NCI-H187 treated with DMSO at 0.1 percent for 48 hours (cell line): ENCODE results near the gene PAXIP1.
"Not testable (repeated sequence)": the region's sequence is repeated elsewhere in the genome, so short reads cannot be mapped to it uniquely, and the experiment has no call there.

Source experiments
- DNase-seq: peaks from one replicate; lab custom pipeline; 2025; lab: John Stamatoyannopoulos, UW

Gene PAXIP1, protein sequence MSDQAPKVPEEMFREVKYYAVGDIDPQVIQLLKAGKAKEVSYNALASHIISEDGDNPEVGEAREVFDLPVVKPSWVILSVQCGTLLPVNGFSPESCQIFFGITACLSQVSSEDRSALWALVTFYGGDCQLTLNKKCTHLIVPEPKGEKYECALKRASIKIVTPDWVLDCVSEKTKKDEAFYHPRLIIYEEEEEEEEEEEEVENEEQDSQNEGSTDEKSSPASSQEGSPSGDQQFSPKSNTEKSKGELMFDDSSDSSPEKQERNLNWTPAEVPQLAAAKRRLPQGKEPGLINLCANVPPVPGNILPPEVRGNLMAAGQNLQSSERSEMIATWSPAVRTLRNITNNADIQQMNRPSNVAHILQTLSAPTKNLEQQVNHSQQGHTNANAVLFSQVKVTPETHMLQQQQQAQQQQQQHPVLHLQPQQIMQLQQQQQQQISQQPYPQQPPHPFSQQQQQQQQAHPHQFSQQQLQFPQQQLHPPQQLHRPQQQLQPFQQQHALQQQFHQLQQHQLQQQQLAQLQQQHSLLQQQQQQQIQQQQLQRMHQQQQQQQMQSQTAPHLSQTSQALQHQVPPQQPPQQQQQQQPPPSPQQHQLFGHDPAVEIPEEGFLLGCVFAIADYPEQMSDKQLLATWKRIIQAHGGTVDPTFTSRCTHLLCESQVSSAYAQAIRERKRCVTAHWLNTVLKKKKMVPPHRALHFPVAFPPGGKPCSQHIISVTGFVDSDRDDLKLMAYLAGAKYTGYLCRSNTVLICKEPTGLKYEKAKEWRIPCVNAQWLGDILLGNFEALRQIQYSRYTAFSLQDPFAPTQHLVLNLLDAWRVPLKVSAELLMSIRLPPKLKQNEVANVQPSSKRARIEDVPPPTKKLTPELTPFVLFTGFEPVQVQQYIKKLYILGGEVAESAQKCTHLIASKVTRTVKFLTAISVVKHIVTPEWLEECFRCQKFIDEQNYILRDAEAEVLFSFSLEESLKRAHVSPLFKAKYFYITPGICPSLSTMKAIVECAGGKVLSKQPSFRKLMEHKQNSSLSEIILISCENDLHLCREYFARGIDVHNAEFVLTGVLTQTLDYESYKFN

DNA sequence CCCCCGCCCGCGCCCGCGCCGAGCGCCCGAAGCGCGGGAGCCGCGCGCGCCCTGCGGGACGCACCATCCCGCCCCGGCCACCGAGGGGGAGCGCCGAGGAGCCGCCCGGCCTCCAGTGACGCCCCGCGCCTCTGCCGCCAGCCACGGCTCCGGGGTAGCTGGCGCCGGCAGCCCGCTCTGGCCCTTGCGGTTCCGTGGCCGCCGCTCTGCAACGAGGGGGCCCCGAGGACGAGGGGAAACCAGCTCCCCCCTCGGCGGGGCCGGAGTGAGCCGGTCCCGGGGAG is at the start of gene PAXIP1:
PAXIP1 (minus strand) TSS at position 33 of the 284 bp plus-strand sequence. CDS start 195 bp downstream, outside the sequence.
- no peak for DNase-seq

DNA sequence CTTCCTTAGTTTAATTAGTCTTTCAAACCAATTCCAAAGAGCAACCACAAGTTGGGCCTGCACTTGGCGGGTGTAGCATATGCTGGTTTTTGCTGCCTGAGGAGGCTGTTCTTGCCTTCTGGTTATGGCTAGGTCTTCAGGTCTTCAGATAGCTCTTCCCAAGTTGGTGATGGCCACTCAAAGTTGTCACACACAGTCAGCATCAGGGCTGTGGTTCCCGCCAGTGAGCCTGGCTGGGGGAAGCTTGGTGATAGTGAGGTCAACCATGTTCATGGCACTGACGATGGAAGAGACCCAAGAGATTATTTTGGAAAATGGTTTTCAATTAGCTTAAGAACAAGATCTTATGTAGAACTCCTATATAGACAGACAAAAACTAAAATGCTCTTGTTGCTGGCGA is 48.4 kb upstream of the PAXIP1 start:
- DNase-seq, result no peak

DNA sequence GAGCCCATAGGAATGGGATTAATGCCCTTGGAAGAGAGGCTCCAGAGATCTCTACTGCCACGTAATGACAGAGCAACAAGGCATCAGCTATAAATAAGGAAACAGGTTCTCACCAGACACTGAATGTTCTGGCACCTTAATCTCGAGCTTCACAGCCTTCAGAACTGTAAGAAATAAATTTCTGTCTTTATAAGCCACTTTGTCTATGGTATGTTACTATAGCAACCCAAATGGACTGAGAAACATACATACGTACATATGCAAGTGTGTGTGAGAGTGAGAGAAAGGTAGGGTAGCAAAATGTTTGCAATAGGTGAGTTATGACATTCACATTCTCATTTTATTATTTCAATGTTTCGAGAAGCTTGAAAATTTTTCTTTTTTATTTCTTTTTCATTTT is 45.1 kb upstream of the PAXIP1 start:
- no peak for DNase-seq

DNA sequence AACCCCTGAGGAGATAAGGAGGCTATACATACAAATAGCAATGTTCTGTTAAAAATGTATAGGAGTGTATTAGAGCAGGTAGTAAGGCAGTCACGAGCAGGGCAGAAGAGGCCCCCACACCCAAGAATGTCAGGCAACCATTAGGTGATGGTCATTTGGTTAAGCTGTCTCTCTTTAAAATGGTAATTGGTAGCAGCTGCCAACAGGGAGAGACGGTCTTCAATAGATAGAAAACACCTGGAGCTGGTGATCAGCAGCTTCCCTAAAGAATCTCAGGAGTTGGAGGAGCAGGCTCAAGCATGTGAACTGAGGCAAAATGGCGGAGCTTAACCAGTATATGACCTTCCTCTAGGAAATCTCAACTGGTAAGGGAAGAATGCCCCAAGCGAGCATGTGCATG is 40.8 kb upstream of the PAXIP1 start:
- DNase-seq, result no peak

DNA sequence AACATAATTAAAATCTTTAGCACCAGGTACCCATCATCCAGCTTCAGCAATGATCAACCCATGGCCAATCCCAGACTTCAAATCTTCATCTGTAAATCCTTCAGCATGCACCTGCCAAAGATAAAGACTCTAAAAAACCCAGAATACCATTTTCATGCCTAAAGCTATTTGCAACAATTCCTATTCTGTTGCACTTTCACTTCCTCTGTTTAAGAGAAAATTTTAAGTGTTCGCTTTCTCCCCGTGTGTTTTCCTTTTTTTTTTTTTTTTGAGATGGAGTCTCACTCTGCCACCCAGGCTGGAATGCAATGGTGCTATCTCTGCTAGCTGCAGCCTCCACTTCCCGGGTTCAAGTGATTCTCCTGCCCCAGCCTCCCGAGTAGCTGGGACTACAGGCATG is 35.4 kb upstream of the PAXIP1 start:
- DNase-seq, result no peak

DNA sequence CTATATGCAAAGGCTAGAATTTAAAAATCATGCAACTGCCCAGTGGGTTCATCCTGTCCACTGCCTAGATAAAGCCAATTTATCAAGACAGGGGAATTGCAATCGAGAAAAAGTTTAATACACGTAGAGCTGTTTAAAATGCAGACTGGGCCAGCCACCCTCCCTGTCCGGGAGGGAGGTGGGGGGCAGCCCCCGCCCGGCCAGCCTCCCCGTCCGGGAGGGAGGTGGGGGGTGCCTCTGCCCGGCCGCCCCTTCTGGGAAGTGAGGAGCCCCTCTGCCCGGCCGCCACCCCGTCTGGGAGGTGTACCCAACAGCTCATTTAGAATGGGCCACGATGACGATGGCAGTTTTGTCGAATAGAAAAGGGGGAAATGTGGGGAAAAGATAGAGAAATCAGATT is 31.6 kb upstream of the PAXIP1 start:
- DNase-seq, result not testable (repeated sequence)

DNA sequence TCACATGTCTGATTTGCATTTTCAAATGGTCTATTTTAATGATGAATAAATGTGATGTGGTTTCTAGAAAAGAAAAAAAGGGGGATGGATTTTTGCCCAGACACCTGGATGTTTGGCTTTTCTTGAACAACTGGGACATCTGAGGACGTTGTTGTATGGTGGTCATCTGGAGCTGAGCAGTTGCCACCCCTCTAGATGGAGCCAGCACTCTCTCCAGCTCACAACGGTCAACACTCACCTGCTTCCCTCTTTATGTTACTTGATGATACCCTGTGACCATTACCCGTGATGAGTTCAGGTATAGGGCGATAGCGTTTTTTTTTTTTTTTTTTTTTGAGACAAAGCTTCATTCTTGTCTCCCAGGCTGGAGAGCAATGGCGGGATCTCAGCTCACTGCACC is 30.1 kb upstream of the PAXIP1 start:
- peak; percentile 30 for DNase-seq

DNA sequence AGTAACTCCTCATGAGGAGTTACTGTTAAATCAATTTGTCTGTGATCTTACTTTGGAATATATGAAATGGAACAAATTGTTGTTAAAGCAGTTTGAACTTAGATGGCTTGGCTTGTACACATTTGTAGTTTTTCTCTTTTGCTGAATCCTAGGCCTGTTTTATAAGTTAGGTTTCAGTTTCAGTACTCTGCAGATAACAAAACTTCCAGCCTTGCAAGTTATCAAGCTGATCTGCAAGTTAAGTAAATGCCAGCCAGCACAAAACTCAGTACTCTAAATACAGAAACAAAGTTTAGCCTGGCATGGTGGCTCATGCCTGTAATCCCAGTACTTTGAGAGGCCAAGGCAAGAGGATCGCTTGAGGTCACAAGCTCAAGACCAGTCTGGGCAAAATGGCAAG is 25.0 kb upstream of the PAXIP1 start:
- no peak for DNase-seq

DNA sequence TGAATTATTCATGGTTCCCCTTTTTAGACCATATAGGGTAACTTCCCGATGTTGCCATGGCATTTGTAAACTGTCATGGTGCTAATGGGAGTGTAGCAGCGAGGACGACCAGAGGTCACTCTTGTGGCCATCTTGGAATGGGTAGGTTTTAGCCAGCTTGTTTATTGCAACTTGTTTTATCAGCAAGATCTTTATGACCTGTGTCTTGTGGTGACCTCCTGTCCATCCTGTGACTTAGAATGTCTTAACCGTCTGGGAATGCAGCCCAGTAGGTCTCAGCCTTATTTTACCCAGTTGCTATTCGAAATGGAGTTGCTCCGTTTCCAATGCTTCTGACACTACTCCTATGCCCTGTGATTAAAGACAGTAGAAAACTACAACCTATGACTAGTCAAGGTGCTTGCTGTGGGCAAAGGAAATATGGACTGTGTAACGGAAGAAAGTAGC is 18.8 kb upstream of the PAXIP1 start:
- no peak for DNase-seq

DNA sequence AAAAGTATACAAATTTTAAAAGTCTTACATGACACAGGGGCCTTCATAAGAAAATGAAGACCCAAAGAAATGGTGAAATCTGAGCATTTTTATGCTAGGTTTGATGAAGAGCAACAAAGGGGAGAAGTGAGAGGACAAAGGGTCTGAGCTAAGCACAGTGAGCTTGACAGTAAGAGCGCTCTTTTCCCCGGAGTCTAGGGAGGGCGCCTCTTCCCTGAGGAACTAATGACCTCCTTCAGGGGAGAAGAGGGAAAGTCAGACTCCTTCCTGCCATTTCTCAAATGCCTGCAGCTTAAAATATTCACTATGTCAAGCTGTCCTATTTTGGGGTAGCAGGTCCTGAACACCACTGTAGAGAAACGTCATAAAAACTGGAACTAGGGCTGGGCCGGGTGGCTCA is 18.1 kb upstream of the PAXIP1 start:
- DNase-seq, result no peak

DNA sequence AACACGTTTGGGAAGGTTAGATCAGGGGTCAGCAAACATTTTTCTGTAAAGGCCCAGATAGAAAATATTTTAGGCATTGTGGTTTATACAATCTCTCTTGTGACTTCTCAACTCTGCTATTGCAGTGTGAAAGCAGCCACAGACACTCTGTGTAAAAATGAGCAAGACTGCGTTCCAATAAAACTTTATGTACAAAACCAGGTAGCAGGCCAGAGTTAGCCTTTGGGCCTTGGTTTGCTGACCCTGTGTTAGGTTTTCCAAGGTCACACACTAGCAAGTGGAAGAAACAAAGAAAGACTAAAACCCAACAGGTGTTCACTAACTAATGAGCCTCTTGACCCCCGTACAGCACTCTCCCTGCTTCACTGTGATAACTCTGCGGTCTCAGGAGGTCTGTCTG is 14.9 kb upstream of the PAXIP1 start:
- DNase-seq, result no peak

DNA sequence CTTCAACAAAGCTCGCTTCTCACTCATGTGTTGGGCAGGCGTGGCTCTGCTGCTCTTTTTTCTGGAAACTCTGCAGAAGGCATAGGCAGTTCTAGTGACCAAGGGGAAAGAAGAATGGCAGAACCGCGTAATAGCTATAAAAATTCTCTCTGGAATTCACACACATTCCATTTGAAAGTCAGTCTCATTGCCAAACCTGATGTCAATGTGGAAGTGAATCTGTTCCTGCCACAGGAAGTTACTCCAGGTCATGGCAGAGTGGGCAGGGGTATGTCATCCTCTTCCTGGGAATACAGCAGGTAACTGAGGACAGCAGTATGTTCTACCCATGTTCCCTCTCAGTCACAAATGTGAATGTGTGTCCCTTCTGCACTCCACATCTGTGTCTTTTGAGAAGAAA is 8.2 kb upstream of the PAXIP1 start:
- no peak for DNase-seq

DNA sequence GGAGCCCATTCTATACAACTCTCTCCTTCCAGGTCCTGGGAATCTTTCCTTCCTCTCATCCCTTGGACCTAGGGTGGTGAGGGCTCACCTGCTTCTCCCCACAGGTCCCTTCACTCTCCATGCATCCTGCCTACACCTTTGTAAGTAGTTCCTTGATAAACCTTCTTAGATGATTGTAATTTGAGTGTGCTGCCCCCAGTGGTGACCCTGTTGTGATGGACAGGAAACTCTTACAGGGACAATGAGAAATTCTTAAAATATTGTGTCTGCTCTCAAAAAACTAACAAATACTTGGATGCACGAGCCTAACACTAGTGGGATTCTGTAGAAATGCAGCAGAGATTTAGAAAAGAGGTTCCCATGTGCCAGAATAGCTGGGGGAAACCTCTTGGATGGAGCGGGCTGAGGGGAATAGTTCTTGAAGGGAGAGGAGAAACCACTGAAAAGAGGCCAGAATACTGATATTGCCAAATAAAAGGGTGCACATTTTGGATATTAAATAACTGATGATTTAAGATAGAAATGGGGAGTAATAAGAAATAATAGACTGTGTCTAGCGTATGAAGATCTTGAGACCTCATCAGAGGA is 6.7 kb upstream of the PAXIP1 start:
- DNase-seq, result no peak

DNA sequence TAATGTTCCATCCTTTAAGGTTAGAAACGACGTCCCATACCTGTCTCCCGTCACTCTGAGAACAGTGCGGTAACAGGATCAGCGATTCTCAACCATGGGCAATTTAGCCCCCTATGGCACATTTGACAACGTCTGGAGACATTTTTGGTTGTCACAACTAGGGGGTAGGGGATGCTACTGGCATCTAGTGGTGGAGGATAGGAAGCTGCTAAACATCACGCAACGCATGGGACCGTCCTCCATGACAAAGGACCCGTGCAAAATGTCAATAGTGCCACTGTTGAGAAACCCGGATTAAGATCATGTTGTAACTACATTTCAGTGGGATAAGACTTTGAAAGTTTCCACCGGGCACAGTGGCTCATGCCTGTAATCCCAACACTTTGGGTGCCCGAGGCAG is 5.0 kb upstream of the PAXIP1 start:
- DNase-seq, result no peak

DNA sequence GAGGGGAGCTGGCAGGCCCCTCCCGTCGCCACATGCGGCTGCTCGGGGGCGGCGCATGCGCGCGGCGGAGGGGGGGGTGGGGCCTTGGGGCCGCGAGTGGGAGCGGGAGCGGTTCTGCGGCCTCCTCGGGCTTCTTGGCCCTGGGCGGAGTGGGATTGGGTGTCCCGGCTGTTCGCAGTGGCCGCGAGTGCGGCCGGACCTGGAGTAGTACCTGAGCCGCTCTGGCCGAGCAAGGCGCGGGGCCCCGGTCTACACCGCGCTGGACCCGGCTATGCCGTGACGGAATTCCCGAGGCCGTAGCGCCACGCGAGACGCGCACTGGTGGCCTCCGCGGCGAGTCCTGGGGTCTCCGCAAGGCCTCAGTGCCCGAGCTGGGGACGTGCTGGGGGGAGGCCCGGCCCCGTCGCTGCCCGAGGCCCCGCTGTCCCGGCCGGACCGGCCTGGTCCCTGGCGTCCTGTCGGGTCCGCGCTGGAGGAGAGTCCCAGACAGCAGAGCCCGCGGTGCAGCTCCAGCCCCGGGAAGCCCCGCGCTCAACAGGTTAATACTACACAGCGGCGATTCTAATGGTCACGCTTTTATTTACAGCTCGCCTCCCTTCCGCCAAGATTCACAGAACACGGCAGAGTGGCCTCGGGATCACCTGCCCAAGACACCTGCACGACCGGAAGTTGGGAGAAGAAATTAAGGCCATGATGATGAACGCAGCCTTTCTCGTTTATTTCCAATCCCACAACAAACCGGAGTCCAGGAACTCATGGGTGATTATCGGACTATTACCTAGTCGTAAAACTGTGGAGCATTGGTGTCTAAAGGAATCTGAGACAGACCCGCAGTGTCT is 671 bp upstream of the PAXIP1 start:
- DNase-seq, result no peak

DNA sequence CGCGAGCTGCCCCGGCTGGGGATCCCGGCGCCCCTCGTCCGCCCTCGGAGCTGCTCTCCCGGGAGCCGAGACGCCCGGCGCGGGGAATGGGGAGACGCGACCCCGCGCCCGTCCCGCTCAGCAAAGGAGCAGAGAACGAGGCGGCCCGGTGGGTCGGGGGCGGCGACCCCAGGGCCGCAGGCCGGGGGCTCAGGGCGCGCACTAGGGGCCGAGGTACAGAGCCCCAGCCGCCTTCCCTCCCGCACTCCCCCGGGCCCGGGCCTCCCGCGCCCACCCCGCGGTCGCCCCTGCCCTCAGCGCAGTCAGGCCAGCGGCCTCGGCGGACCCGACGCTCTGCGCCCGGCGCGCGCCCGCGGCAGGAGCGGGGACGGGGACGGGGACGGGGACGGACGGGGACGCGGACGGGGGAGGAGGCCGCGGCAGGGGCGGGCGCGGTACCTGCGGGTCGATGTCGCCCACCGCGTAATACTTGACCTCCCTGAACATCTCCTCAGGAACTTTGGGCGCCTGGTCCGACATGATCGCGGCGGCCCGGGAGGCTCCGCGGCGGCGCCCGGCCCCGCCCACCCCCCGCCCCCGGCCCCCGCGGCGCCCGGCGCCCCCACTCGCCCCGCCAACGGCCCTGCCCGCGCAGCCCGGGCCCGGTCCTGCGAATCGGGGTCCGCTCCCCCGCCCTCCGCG is 373 bp downstream of the PAXIP1 start:
- no peak for DNase-seq

DNA sequence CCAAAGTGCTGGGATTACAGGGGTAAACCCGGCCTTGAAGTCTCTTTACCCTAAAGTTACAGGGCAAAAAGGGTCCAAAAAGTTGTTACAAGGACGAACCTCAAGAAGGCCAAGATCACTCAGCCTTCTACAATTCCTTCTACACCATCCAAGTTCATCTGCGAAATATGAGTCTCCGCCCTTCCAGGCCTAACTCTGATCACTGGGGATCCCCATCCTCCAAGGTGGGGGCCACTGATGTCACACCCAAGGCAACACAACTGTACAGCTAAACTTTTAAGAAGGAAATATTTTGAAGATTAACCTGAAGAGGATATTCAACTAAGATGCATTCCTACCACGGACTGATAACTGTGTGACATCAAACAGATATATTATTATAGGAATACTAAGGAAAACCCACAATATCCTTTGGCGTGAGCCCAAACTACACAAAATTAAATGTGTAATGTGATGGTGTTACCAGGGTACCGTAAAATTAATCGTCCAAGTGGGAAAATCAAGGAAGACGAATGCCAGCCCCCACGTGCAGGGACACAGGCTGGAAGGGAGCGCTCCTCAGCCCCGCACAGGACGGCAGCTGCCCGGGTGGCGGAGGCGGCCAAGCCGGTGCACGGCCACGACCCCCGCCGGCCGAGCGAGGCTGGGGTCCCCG is 1.0 kb downstream of the PAXIP1 start:
- DNase-seq, result no peak

DNA sequence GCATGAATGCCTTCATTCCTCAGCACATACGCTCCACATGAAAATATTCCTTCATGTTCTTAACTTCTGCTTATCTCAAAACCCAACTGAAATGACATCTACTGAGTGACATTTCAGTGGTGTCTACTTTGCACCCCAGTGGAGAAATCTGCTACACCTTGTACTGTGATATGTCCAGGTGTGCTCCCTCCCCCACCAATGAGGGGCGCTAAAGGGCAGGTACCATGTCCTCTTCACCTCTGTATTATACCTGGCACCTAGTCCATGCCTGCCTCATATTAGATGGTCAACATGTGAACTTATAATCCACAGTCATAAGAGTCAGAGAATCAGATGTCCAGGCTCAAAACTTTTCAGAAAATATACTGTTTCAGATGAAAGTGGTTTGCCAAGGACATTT is 2.1 kb downstream of the PAXIP1 start:
- no peak for DNase-seq

DNA sequence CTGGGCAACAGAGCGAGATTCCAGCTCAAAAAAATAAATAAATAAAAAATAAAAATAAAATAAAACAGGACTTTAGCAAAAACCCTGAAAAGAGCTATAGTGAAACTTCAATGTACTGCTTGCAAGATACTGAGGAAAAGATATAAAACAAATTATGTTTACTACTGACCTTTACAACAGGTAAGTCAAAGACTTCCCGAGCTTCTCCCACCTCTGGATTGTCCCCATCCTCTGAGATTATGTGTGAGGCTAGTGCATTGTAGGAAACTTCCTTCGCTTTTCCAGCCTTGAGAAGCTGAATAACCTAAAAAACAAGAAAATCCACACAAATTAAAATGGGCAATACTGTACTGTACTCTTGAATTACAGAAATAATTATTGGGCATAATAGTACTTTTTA is 4.4 kb downstream of the PAXIP1 start:
- no peak for DNase-seq

DNA sequence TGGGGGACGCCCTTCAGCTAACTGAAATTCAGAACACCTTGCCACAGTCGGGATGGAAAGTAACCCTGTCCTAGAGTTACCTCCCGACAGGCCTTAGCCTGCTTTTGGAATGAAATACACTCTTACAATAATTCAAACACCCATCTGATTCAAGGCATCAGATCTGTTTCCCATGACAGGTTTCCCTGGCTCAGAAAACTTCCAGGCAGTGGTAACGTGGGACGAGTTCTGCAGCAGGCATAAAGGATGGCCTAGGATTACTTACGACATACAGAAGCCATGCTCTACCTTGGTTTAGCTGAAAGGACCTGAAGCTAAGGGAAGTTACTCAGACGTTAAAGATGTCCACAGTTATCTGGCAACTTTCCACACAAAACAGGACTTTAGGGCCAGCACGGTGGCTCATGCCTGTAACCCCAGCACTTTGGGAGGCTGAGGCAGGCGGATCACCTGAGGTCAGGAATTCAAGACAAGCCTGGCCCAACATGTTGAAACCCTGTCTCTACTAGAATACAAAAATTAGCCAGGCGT is 5.0 kb downstream of the PAXIP1 start:
- no peak for DNase-seq
